T-helper 9 cell (primary cell): ENCODE results near the gene CNOT1.
A peak's percentile ranks its signal among the peaks of the same experiment; 100 is the strongest.

Experiments
- DNase-seq: peaks from one replicate; pipeline ENCODE4 v3.0.0-alpha.2; 2020

CNOT1 gene

DNA sequence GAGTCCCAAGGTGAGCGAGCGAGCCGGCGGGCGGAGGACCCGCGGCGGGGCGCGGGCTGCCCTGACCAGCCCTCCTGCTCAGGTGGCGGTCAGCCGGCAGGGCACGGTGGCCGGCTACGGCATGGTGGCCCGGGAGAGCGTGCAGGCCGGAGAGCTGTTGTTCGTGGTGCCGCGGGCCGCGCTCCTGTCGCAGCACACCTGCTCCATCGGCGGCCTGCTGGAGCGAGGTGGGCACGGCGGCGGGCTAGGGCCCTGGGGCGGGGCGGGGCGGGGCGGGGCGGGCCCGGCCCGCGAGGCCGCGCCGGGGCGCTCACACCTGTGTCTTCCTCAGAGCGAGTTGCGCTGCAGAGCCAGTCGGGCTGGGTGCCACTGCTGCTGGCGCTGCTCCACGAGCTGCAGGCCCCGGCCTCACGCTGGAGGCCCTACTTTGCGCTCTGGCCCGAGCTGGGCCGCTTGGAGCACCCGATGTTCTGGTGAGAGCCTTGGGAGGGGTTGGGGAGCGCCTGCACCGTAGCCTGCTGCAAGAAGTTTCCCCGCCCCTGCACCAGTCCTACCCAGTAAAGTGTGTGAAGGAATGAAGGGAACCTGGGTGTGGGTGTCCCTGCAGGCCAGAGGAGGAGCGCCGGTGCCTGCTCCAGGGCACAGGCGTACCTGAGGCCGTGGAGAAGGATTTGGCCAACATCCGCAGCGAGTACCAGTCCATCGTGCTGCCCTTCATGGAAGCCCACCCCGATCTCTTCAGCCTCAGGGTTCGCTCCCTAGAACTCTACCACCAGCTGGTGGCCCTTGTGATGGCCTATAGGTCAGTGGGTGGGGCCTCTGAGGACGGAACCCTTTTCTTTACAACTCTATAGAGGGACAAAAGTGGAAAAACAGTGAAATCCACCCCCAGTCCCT, 113.5 kb downstream of the CNOT1 start:
- peak; percentile 38 for DNase-seq

DNA sequence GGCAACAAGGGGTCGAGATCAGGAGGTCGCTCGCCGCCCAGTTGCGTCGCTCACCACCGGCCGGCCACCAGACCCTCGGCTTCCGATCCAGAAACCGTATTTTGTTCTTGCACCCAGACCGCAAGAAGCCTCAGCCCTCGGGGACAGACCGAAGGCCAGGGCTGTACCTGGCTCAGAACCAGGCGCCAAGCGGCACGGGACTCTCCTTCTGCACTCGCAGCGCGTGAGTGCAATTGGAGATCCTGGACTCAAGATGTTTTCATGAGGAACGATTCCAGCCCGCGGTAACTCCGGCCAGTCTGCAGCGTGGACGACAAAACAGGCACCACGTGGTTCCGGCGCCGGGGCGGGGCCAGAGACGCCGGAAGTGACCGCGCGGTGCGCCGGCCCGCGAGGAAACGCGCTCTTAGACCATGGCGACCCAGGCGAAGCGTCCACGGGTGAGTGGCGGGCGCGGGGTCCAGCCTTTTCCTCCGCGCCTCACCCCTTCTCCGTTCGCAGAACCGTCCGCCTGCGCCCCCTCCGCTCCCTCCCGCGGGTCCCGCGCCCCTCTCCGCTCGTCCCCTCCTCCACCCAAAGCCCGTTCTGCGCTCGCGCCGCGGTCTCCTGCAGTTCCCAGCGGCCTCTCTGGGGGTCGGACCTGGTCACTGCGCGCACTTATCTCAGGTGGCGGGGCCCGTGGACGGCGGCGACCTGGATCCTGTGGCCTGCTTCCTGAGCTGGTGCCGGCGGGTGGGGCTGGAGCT, 114.3 kb downstream of the CNOT1 start, which contains the start of gene SETD6:
Gene SETD6 (plus strand): TSS at position 393 of the 746 bp plus-strand sequence. CDS start 21 bp downstream, at position 414.
- peak; percentile 56 for DNase-seq

DNA sequence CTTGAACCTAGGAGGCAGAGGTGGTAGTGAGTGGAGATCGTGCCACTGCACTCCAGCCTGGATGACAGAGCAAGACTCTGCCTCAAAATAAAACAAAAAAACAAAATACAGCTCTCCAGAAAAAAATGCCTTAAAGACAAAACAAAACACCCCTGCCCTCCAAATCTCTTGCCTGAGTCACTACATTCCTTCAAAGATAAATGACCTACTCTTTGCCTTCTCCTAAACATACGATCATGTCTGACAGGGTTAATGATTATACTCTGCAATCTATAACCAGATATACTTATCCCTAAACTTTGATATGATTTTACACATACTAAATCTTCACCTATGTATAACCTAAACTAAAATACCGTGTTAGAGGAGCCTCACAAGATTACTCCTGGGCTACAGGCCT, 115.8 kb downstream of the CNOT1 start:
- DNase-seq: no peak

DNA sequence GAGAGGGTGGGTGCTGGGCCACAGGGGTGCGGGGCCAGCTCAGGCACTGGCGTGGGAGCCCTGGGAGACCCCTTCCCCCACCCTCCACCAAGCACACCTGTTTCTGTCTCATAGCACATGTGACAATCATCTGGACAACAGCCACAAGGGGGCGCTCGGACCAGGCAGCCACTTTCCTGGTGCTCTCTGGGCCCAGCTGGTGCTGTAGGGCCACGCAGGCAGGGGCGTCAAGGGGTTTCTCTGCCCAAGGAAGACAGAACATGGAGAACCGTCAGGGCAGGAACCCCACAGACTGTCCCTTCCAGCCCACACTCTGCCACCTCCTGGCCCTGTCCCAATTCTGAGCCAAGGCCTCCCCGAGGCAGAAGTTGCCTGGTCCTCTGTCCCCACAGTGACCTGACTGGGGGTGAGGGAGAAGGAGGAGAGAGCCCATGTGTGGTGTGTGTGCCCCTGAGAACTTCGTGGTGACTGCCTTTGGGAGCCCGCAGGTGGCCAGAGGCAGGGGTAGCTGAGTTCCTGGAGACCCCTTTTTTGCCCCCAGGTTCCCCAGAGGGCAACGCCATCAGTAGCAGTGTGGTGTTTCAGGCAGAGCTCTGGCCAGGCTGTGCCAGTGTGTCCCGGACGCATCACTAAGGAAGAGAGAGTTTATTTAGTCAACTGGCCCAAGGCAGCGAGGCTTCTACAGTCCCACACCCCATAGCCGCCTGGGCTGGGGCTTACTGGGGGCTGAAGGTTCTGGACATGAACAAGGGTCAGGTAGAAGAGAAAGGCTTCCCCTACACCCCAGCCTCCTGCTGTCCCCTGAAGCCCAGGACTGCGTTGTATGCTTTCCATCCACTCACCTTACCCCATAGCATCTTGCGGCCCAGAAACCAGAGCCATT, 117.5 kb downstream of the CNOT1 start:
- DNase-seq: peak; percentile 89

- DNase-seq: no peak
Observed at GRCh38 chr16:58510776-58511628, 118.6 kb downstream of the CNOT1 start.

DNA sequence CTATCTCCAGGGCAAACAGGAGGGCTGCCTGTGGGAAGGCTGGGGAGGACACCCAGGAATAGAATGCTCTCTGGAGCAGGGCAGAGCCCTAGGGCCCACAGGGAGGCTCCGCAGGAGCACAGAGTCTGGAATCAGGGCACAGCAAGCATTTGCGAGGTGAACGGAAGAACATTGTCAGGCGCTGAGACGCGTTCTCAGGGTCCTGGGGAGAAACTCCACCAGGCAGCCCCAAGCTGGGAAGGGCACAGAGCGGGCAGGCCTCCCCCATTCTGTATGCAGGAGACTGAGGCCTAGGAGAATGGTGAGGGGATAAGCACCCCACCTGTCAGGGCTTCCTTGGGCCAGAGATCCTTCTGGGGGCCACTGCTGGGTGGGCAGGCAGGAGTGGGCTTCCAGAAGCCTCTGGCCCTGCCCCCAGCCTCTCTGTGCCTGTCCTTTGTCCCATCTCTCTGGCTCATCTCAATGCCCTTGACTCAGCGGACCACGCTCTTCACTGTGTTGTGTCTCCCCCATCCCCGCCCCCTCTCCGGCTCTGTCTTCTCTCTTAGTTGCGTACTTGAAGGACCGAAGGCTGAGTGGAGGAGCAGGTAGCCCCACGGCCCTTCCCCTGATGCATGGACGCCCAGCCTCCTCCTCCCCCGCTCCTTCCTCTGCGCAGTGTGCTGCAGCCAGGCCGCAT, 119.4 kb downstream of the CNOT1 start:
- no peak for DNase-seq

DNA sequence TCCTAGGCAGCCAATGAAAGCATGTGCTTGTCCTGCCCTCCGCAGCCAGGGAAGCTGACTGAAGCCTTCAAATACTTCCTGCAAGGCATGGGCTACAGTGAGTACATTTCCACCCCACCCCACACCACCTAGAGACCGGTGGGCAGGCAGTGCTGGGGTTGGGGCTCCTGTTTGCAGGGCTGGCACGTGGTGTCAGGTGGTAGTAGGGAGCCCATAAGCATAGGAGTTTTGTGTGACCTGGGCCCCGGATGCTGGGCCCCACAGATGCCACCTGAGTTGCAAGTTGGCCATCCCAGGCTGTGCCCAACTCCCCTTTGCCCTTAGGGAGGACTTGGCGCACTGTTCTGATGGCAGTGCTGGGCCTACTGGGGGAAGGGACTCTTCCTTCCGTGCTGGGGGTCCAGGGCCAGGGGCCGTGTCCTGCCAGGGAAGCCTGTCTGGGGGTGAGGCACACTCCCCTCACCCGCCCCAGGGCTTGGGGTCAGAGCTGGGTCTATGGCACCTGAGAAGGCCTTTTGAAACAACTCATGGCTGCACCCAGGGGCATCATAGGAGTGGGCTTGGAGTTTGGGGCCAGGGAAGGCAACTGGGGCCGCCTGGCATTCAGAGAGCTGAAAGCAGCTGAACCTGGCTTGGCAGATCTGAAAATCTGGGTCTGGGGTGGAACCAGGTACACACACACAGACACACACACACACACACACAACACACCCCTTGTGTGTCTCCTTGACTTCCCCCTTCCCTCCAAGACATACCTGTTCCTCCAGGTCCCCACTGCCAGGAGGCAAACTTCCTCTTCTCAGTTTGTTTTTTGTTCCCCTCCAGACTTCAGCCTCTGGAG, 120.2 kb downstream of the CNOT1 start:
- no peak for DNase-seq

GRCh38 chr16:58508671-58509251, 120.9 kb downstream of the CNOT1 start:
- no peak for DNase-seq

DNA sequence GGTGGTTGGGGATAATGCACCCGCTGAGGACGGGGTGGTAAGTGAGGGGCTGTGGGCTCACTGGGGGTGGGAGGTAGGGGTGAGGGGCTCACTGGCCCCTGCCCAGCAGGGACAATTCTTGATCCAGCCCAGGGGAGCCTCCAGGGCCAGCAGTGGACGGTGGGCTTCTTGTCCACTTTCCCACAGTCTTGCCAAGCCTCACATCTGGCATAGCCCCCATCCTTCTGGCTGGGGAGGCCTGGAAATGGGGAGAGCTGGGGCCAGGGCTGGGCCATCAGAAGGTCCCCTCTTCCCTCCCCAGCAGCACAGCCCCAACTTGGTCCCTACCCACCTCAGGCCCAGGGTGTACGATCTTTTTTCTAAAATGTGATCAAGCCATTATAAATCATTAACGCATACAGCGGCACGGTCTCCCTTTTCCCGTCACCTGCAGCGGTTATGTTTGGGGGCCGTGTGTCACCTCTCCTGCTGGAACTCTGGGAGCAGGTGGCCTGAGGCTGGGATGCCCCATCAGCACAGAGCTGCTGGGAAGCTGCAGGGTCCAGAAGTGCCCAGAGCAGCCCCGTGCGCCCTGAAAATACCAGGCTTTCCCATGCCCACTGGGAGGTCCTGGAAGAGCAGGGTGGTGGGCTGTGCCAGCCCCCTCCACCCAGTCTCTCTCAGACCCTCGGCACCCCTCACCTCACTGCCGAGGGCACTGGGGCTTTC, 121.5 kb downstream of the CNOT1 start:
- no peak for DNase-seq

GRCh38 chr16:58507195-58507962, 122.2 kb downstream of the CNOT1 start:
- DNase-seq: no peak

DNA sequence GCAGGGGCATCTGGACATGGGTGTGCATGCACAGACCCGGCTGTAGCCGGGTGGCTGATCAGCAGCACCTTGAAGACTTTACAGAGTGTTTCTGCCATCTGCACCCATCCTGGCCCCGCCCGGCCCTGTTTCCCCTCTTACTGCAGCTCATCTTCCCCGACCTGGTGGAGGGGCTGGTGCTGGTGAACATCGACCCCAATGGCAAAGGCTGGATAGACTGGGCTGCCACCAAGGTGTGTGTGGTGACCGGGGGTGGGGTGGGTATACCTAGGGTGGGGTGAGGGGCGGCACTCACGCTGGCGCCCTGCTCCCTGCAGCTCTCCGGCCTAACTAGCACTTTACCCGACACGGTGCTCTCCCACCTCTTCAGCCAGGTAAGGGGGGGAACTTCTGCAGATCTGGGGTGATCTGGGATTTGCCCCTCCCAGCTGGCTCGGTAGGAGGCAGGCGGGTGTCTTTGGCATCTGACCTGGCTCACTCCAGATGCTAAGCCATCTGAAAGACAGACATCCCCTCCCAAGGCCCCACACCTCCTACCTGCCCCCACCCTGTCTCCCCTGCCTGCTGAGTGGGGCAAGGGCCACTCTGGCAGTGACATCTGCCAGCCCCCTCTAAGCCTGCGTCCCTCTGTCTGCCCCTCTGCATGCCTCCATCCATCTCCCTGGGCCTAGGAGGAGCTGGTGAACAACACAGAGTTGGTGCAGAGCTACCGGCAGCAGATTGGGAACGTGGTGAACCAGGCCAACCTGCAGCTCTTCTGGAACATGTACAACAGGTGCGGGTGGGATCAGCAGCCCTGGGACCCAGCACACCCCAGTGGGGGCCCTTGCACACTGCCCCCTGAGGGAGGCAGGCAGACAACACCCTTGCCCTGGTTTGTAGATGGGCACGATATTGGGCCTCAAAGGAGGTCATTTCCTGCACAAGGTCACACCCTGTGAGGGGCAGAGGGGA, 123.1 kb downstream of the CNOT1 start:
- no peak for DNase-seq

DNA sequence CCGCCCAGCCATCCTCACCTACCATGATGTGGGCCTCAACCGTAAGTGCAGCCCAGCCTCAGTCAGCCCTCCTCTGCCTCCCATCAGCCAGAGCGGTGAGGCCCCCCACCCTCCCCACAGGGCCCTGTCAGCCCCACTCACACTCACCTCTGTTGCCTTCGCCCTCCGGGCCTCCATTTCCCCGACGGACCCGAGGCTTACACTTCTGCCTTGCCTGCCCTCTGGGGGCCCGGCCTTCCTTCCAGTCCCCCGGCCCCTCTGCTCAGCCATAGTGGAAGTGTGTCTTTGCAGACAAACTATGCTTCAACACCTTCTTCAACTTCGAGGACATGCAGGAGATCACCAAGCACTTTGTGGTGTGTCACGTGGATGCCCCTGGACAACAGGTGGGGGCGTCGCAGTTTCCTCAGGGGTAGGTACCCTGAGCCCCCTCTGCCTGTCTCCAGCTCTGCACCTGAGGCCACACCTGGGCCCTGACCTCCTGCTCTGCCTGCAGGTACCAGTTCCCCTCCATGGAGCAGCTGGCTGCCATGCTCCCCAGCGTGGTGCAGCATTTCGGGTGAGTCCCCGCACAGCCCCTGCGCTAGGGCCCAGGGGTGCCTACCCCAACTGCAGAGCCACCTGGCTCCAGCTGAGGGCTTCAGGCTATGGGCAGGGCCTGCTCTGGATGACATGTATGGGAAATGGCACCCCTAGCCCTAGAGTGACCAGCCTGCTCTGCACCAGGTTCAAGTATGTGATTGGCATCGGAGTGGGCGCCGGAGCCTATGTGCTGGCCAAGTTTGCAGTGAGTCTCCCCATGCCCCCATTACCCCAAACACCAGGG, 125.5 kb downstream of the CNOT1 start:
- no peak for DNase-seq

DNA sequence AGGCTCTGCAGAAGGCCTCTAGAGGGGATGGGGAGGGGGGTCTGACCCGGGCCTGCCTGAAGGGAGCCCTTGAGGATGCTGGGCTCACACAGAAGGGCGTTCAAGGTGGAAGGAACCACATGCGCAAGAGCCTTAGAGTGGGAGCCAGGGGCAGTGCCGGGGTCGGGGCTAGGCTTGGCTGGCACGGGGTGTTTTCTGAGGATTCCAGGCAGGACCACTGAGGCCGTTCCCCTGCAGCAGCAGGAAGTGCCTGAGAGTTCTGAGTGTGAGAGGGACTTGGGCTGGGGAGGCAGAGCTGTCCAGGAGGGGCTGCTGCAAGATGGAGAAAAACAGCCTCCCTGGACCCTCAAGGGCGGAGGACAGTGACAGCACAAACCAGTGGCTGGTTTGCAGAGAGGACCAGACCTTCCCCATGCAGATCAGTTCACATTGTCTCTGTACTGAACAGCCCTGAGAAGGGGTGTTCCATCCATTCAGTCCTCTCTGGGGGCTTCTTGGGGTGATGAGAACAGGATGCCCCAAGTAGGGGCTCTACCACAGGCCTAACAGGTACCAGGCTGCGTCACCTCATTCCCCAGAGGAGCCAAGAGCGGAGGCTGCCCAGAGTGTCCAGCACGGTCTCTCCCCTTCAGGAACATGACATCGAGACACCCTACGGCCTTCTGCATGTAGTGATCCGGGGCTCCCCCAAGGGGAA, 126.3 kb downstream of the CNOT1 start:
- DNase-seq: no peak

GRCh38 chr16:58502217-58502921, 127.3 kb downstream of the CNOT1 start:
- no peak for DNase-seq
